ENCODE data around the gene PIWIL4. TPM values are rescaled to one million over a fixed set of nuclear protein-coding genes. Genes with fewer than 3 reads are reported as not detected.
"Not testable (repeated sequence)": the region's sequence is repeated elsewhere in the genome, so short reads cannot be mapped to it uniquely, and the experiment has no call there.

The PIWIL4 gene
- total RNA-seq, 2 donors from 2014 or later = 0.82 to 17.2 TPM

GRCh38 chr11:94604482-94604881 lies 37.3 kb downstream of the PIWIL4 start:
- Histone ChIP-seq H3K9me3 (no peaks in the 10 kb centered on the region), H3K27ac (no peak overlapping the region), H3K4me3 (no peak overlapping the region), H3K27me3 (replicated peaks; ENCODE audit: insufficient read depth) (no peaks in the 10 kb centered on the region), H3K36me3 (no peaks in the 10 kb centered on the region), H3K4me1 (replicated peaks) (no peaks in the 10 kb centered on the region)
- TF ChIP-seq POLR2A (IDR thresholded peaks at IDR 0.05) (no peak), CTCF (IDR thresholded peaks at IDR 0.05) (no peak), POLR2AphosphoS5 (IDR thresholded peaks at IDR 0.05) (no peak)
- WGBS = 77% methylated on average over 3 of the region's 3 CpGs
- intact Hi-C loops (cut with DNase I) = no loop called here
- no peak for DNase-seq (ENCODE audit: low spot score)

DNA sequence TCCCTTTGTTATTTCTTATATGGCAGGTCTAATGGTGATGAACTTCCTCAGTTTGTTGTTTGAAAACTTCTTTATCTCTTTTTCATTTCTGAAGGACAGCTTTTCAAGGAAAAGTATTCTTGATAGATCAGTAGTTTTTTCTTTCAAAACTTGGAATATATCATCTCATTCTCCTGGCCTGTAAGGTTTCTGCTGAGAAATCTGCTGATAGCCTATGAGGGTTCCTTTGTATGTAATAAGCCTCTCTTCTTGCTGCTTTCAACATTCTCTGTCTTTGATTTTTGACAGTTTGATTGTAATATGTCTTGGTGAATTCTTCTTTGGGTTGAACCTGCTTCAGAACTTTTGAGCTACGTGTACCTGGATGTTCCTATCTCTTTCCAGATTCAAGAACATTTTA lies 46.0 kb downstream of the PIWIL4 start:
- WGBS = 86% methylated on average over 1 of the region's 1 CpG
- Histone ChIP-seq H3K27me3 (replicated peaks; ENCODE audit: insufficient read depth) (no peaks in the 10 kb centered on the region), H3K4me1 (replicated peaks) (no peaks in the 10 kb centered on the region), H3K27ac (no peak overlapping the region), H3K4me3 (no peak overlapping the region), H3K9me3 (no peaks in the 10 kb centered on the region), H3K36me3 (no peaks in the 10 kb centered on the region)
- TF ChIP-seq POLR2A (IDR thresholded peaks at IDR 0.05) = no peak
- no peak for TF ChIP-seq CTCF (IDR thresholded peaks at IDR 0.05)
- TF ChIP-seq POLR2AphosphoS5 (IDR thresholded peaks at IDR 0.05) = no peak
- no peak for DNase-seq (ENCODE audit: low spot score)
- intact Hi-C loops (cut with DNase I) = no loop called here

DNA sequence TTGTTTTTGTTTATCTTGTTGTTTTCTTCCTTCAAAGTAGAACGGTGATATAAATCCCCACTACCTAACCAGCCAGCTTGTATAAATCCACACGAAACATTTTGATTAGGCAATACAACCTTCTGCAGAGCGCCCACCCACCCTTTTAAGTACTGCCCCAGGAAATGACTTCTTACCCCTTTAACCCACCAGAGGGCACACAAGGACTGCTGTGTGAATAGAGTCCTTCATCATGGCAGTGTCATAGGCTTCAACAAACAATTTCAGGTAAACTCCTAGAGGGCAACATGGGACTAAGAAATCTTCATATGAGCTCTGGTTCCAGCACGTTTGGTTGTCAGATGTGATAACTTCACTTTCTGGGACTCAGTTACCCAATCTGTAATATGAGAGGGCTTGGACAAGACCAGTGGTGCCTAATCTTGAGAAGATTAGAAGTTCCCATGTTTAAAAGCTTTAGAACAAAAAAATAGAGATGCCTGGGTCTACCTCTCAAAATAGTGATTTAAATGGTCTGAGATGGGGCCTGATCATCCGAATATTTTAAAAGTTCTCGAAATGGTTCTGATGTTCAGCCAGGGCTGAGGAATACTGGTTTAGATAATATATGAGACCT lies 56.1 kb downstream of the PIWIL4 start:
- Histone ChIP-seq H3K27ac (no peak overlapping the region), H3K4me1 (replicated peaks) (no peaks in the 10 kb centered on the region), H3K27me3 (replicated peaks; ENCODE audit: insufficient read depth) (no peaks in the 10 kb centered on the region), H3K9me3 (no peaks in the 10 kb centered on the region), H3K36me3 (no peaks in the 10 kb centered on the region), H3K4me3 (no peak overlapping the region)
- TF ChIP-seq CTCF (IDR thresholded peaks at IDR 0.05) (peak; percentile 75 to 94 (median 90)), POLR2A (IDR thresholded peaks at IDR 0.05) (no peak), POLR2AphosphoS5 (IDR thresholded peaks at IDR 0.05) (peak; percentile 75)
- peak; percentile 70 for DNase-seq (ENCODE audit: low spot score)
- WGBS = 26% methylated on average over 6 of the region's 6 CpGs
- intact Hi-C loops (cut with DNase I) = loop anchor here (2.0 to 10.0 kb wide), 4 partner anchors 142 to 344 kb away; partner anchors contain the start of gene AMOTL1

DNA sequence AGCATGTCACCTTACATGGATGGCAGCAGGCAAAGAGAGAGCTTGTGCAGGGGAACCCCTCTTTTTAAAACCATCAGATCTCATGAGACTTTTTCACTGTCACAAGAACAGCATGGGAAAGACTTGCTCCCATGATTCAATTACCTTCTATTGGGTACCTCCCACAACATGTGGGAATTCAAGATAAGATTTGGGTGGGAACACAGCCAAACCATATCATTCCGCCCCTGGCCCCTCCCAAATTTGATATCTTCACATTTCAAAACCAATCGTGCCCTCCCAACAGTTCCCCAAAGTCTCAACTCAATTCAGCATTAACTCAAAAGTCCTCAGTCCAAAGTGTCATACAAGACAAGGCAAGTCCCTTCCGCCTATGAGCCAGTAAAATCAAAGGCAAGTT lies 58.3 kb downstream of the PIWIL4 start:
- not testable (repeated sequence) for H3K4me3 ChIP-seq; H3K4me1 ChIP-seq (replicated peaks); H3K36me3 ChIP-seq; DNase-seq (ENCODE audit: low spot score); H3K27me3 ChIP-seq (replicated peaks; ENCODE audit: insufficient read depth); H3K9me3 ChIP-seq; H3K27ac ChIP-seq
- intact Hi-C loops (cut with DNase I) = loop anchor here (10.0 kb wide), 1 partner anchor 139 kb away; the partner anchor contains the start of gene AMOTL1
- WGBS = 79% methylated on average over 3 of the region's 3 CpGs

- not testable (repeated sequence) for H3K9me3 ChIP-seq
- 97% methylated on average over 3 of the region's 3 CpGs for WGBS
Measured at GRCh38 chr11:94627003-94627560, 59.9 kb downstream of the PIWIL4 start.

GRCh38 chr11:94629741-94630140 lies 62.6 kb downstream of the PIWIL4 start:
- Histone ChIP-seq H3K36me3 (no peaks in the 10 kb centered on the region), H3K4me1 (replicated peaks) (no peaks in the 10 kb centered on the region), H3K27ac (no peak overlapping the region), H3K9me3 (no peaks in the 10 kb centered on the region), H3K4me3 (no peak overlapping the region), H3K27me3 (replicated peaks; ENCODE audit: insufficient read depth) (no peaks in the 10 kb centered on the region)
- no peak for TF ChIP-seq CTCF (IDR thresholded peaks at IDR 0.05)
- no peak for TF ChIP-seq POLR2AphosphoS5 (IDR thresholded peaks at IDR 0.05)
- no peak for TF ChIP-seq POLR2A (IDR thresholded peaks at IDR 0.05)
- intact Hi-C loops (cut with DNase I) = loop anchor here (10.0 kb wide), 2 partner anchors 115 to 135 kb away; partner anchors contain the start of gene AMOTL1
- whole genome bisulfite sequencing = 68% methylated on average over 1 of the region's 1 CpG
- no peak for DNase-seq (ENCODE audit: low spot score)

More at GRCh38 chr11:94627003-94627560, 59.9 kb downstream of the PIWIL4 start:
- H3K4me1 ChIP-seq (replicated peaks); H3K27me3 ChIP-seq (replicated peaks; ENCODE audit: insufficient read depth); H3K4me3 ChIP-seq; DNase-seq (ENCODE audit: low spot score); H3K27ac ChIP-seq; H3K36me3 ChIP-seq: not testable (repeated sequence)
- intact Hi-C loops (cut with DNase I) = loop anchor here (10.0 kb wide), 1 partner anchor 138 kb away; the partner anchor contains the start of gene AMOTL1
